ENCODE results near the gene KATNAL2.

KATNAL2 gene

GRCh38 chr18:46917108-46917802 is at the start of gene KATNAL2, which contains the start of gene PIAS2:
Gene KATNAL2, plus strand, starts transcription at chr18:46917602. Its CDS starts 29,271 bp downstream, at chr18:46946873.
Gene PIAS2, minus strand, starts transcription at chr18:46917507. Its CDS starts 162 bp downstream, at chr18:46917345.
- DNase-seq: peak; percentile 79

DNA sequence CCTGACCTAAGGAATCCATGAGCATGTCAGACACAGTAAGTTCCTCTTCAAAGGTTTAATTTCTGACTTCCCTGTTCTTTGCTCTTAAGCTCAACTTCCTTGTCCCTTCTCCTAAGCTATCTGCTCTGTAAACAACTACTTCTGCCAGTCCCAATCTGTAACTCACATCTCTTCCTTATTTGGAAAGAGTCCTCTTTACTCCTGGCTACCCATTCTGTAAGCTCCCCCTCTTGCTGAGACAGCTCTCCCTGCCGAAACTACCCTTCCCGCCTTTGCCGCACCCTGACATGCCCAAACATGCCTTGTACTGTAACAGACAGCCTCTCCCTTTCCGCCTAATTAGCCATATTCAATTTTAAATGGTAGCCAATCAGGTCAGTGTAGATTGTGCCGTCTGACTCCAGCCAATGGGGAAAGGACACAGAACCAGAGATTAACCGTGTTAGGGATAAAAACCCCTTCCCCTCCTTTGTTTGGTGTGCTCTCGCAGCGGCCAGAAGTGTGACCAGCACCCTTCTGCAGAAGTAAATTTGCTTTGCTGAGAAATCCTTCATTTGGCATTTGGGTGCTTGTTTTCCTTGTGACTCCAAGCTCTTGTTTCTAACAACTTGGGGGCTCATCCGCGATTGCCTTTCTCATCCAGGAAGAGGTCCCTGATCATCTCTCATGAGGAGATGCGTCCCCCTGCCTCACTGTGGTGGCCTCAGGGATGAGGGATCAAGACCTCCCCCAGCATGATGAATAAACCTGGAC is 49.1 kb upstream of the KATNAL2 start:
- no peak for DNase-seq

GRCh38 chr18:46877329-46877987 is 39.9 kb upstream of the KATNAL2 start:
- no peak for DNase-seq

DNA sequence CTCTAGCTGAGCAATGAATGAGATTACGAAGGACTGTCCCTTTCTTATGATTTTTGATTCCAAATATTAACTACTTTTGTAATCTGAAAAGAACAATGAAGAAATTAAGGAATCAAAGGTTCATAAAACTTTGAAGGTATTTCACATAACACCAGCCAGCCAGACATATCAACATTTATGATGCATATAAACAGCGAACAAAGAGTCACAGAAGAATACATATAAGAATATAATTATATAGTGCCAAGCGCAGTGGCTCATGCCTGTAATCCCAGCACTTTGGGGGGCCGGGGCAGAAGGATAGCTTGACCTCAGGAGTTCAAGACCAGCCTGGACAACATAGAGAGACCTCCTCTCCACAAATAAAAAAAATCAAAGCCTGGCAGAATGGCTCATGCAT is 34.2 kb upstream of the KATNAL2 start:
- DNase-seq: no peak

GRCh38 chr18:46886893-46887292 is 30.5 kb upstream of the KATNAL2 start:
- DNase-seq: no peak

GRCh38 chr18:46888965-46889364 is 28.4 kb upstream of the KATNAL2 start:
- DNase-seq: no peak

DNA sequence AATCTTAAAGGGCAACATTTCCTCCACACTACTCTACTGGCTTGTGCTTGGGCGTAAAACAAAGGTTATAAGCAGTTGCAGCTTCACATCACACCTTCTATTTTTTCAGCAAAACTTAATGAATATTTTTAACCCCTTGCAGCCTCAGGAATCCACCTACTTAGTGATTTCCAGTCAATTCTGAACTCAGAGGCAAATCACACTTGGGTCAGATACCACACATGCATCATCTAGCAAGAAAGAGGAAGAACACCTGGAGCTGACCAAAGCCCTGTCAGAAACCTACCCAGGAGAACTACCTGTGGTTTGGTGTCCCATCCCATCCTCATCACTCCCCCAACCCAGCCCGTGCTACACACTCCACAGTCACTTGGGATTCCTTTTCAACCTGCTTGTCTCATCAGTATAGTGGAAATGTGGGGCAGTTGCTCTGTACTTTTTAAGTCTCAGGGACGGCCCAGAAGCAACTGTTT is 25.6 kb upstream of the KATNAL2 start:
- DNase-seq: no peak

DNA sequence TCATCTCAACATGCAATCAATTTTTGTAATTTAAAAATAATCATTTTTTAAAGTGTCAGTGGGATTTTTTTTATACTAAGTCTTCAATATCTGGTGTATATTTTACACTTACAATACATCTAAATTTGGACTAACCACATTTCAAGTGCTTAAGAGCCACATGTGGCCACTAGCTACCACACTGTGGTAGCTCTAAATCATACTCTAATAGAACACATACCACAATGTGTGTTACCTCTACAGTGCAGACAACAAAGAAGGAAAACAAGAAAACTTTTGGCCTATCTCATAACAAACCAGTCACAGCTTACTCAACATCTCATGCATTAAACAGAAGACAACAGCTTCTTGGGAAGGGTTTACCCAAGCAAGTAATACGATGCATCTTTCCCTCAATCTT is 24.6 kb upstream of the KATNAL2 start:
- DNase-seq: no peak

DNA sequence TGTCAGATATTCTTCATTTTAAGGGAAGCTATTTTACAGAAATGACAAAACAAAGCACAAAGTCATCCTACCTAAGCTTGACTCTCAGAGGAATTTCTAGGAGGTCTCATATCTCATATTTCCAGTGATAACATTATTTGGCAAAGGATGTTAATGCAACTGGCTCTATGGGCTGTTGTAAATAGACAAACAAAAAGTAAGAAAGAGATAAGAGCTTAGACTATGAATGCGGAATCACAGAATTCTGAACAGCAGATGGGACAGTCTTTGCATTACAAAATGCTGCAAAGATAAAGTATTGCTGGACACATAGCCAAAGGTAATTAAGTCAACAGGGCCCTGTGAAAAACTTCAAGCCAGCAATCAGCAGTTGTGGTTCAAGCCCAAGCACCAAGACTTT is 24.0 kb upstream of the KATNAL2 start:
- no peak for DNase-seq

DNA sequence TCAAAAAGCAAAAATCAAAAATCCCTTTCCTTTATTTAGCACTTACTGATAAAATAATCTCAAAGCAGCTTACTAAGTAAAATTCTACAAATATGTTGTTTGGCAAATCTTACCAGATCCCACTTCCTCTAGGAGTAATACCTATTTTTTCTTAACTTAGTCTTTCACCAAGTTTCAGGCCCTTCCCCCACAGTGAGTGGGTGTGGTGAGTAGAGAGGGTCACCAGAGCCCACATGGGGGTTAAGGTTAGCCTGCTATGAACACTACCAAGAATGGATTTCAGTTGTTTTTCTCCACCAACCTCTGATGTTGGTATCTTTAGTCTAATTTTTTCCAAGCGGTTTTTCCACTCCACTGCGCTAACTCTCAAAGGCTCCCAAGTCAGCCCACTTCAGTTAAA is 23.3 kb upstream of the KATNAL2 start:
- no peak for DNase-seq

- DNase-seq: no peak
These were observed 18.0 kb upstream of the KATNAL2 start for GRCh38 chr18:46899274-46899948.

- no peak for DNase-seq
These were observed 14.0 kb upstream of the KATNAL2 start for GRCh38 chr18:46903406-46903805.

DNA sequence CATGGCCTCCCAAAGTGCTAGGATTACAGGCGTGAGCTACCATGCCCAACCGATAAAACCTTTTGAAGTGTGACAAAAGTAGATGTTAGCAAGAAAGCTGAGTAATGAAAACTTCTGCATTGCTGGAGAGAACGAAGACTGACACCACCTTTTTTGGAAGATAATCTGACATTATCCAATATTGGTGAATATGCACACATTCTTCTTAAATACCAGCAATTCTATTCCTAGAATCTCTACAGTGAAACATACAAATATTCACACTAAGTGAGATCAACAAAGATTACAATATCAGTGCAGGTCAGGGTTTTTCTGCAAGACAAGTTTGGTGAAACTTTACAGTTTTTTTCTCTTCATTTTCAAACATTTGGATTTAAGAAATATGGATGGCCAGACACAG is 7.9 kb upstream of the KATNAL2 start:
- DNase-seq: no peak

GRCh38 chr18:46910856-46911255 is 6.5 kb upstream of the KATNAL2 start:
- DNase-seq: no peak

DNA sequence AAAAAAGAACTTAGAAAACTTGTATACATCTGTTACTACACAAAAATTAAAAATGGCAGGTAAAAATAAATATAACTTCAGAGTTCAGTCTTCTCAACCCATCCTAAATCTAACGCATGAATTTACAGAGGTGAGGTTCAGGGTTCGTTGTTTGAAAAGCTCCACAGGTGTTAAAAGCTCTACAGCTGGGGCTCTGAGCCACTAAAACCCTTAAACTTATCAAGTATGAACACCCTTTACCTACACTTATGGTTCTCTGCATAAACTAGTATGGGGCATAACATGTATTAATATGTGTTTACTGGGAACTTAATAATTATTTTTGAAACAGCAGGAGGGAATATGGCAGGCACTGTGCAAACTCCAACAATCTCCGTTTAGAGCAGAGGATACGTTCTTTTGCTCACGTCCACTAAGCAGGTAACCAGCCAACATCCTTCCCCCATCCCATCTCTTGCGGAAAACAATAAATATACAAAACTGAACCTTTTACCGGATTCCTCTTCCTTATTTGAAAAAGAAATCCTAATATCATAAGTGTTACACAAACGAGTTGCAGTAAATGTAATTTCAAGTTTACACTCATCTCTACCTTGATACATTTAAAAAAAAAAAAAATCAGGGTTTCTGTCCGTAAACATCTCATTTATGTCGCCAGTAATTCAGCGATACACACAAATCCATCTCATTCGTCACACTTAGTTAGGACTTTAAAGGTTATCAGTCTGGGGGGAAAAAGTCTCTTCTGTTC is 1.4 kb upstream of the KATNAL2 start:
- DNase-seq: no peak

DNA sequence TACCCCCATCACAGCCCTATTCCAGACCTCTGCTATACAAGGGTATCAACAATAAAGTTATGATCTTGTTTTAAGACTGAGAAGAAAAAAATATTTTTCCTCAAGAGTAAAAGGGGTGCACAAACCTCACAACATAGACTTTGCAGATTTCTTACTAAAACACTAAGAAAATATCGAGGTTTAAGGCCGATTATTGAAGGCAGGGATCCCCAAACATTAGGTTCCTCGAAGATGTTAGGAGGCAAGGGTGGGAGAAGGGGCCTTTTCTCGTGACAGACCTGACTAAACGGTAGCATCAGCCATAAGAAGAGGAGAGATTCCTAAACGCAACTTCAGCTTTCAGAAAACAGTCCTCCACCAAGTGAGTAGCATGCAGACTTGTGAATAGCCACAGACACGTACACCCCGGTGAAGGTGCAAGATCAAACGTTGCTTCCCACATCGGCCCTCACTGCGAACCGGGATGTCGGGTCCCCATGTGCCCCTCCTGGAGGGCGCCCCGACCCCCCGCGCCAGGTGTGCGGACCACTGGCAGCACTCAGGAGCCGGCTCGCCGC is 773 bp upstream of the KATNAL2 start:
- DNase-seq: peak; percentile 23

DNA sequence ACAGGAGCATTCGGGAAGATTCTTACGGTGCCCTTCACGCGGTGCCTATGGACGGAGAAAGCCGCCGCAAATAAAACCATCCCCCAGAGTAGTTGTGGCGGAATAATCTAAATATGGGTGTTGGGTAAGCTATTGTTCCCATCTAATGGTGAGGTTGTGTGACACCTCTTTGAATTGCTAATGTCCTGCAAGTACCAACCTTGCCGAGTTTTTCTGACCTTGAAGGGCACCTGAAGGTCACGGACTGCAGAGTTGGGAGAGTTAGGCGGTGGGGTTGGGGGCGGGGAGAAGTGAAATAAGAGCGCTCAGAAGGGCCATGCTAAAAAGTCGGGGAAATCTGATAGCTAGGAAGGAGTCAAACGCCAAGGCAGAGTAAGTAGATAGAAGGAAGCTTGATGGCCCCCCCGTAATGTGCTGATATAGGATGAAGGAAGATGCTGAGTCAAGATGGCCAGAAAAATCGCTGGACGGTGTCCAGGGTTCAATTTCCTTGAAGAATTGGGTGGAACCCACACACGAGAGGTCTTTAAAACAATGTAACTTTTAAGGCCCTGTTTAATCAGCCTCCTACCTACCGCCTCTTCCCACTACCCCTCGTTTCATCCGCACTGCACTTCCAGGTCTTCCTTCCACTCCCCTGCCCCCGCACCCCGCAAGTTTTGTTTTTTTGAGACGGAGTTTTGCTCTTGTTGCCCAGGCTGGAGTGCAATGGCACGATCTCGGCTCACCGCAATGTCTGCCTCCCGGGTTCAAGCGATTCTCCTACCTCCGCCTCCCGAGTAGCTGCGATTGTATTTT is 600 bp downstream of the KATNAL2 start:
- no peak for DNase-seq

GRCh38 chr18:46920067-46920466 is 2.7 kb downstream of the KATNAL2 start:
- DNase-seq: no peak

- no peak for DNase-seq
These were observed 3.3 kb downstream of the KATNAL2 start for GRCh38 chr18:46920653-46921052.

DNA sequence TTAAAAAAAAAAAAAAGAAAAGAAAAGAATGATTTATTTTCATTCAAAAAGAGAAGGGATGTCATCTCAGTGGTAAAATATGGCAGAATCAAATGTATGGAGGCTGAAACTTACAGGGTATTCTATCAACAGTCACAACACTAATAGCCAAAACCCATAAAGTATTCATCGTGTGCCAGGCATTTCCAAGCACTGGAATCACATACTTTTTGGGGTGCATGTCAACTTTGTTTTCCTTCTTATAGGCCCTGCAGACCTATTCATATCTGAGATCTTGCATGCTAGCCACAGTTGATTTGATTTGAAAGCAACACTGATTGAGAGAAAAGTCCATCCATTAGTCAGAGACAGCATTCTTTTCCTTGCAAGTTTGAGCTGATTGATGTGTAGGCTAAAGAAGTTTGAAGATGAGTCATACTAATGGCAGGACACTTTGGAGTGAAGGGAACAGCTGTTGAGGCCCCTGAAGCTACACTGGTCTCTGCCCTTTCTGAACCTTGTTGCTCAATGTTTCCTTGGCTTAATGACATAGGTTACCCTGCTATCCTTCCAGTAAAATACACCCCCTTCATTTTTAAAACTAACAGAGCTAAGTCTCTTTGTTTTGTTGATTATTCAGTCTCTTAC is 22.0 kb downstream of the KATNAL2 start:
- DNase-seq: no peak
